Left cardiac atrium (tissue), 4 donors: Measurements from ENCODE around the gene CARS1. TPM values are rescaled to one million over a fixed set of nuclear protein-coding genes. Genes with fewer than 3 reads are reported as not detected.
"Not testable (repeated sequence)": the region's sequence is repeated elsewhere in the genome, so short reads cannot be mapped to it uniquely, and the experiment has no call there.

Source experiments
- ATAC-seq, 2 donors: fragments of 200-7000 bp; cut with Tn5 transposase; one replicate each; pipeline ENCODE4 v1.9.1; 2020; ENCODE audit warnings: mild to moderate bottlenecking in 2 of 2, moderate library complexity in 2 of 2
- DNase-seq: peaks from one replicate; pipeline ENCODE4 v3.0.0-alpha.2; 2020
- intact Hi-C, 2 donors: fragments of 100-400 bp; cut with DNase I; formaldehyde crosslinking; loops; one replicate each; pipeline versions ENCODE4 v1.14.1 to v1.15.1; 2022 to 2023
- total RNA-seq, 2 donors: library from RNA; stranded (reverse); fragmentation: NEBNext Ultra II Directional; extraction: Animal tissue kit (Norgen Biotek cat#: 25700); gene quantifications; one replicate each; pipeline ENCODE4 v1.2.1, GENCODE V29; 2021
- donor health status: DM: no; HTN: yes; CAD: no.
- donor health status: DM: no; HTN: yes; CAD: no; lungs with severe emphysema.
- donor health status: DM: yes; HTN: yes; CAD: no.
- donor health status: Dilated cardiomyopathy.

Gene CARS1
- total RNA-seq, 2 donors from 2014 or later: 16.8 to 28.7 TPM

DNA sequence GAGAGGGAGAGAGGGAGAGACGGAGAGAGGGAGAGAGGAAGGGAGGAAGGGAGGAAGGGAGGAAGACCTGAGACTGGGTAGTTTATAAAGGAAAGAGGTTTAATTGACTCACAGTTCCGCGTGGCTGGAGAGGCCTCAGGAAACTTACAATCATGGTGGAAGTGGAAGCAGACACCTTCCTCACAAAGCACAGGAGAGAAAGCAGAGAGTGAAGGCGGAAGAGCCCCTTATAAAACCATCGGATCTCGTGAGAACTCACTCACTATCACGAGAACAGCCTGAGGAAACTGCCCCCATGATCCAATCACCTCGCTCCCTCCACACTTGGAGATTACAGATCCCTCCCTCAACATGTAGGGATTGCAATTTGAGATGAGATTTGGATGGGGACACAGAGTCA lies 12.2 kb upstream of the CARS1 start:
- ATAC-seq (no peak), DNase-seq (no peak)
- intact Hi-C loops: no loop called here

DNA sequence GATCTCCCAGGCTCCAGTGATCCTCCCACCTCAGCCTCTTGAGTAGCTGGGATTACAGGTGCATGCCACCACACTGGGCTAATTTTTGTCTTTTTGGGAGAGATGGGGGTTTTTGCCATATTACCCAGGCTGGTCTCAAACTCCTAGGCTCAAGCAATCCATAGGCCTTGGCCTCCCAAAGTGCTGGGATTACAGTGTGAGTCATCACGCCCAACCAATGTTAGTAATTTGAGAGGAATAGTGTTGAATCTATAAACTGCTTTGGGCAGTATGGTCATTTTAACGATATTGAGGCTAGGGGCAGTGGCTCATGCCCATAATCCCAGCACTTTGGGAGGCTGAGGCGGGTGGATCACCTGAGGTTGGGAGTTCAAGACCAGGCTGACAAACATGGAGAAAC lies 9.1 kb upstream of the CARS1 start:
- DNase-seq, ATAC-seq, intact Hi-C loops: not testable (repeated sequence)

- intact Hi-C loops, DNase-seq, ATAC-seq: not testable (repeated sequence)
These were observed 7.5 kb upstream of the CARS1 start for GRCh38 chr11:3064709-3065108.

GRCh38 chr11:3063876-3064275 lies 6.7 kb upstream of the CARS1 start:
- intact Hi-C loops, ATAC-seq, DNase-seq: not testable (repeated sequence)

GRCh38 chr11:3063432-3063831 lies 6.2 kb upstream of the CARS1 start:
- DNase-seq, intact Hi-C loops, ATAC-seq: not testable (repeated sequence)

DNA sequence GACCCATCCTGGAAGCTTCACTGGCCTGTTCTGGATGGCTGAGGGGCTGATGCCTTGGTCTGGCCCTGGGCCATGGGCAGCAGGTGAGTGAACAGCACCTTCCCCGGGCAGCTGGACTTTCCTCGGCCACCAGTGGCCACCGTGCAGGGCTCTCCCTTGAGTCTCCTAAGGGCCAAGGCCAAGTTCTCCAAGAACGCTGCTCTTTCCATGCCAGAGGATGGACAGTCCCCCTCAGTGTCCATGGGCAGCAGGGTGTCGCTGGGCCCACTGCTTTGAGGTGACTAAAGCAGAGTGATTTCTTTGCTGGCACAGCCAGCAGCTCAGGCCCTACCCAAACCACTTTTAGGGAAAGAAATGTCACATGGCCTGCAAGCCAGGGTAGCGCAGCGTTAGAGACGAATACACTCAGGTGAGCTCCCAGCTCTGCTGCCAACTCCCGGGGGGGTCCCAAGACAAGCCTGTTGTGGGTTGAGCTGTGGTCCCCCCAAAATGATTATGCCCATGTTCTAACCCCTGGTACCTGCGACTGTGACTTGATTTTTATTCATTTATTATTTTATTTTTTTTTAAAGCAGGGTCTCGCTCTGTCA lies 3.3 kb upstream of the CARS1 start:
- no peak for DNase-seq
- intact Hi-C loops: no loop called here
- no peak for ATAC-seq

DNA sequence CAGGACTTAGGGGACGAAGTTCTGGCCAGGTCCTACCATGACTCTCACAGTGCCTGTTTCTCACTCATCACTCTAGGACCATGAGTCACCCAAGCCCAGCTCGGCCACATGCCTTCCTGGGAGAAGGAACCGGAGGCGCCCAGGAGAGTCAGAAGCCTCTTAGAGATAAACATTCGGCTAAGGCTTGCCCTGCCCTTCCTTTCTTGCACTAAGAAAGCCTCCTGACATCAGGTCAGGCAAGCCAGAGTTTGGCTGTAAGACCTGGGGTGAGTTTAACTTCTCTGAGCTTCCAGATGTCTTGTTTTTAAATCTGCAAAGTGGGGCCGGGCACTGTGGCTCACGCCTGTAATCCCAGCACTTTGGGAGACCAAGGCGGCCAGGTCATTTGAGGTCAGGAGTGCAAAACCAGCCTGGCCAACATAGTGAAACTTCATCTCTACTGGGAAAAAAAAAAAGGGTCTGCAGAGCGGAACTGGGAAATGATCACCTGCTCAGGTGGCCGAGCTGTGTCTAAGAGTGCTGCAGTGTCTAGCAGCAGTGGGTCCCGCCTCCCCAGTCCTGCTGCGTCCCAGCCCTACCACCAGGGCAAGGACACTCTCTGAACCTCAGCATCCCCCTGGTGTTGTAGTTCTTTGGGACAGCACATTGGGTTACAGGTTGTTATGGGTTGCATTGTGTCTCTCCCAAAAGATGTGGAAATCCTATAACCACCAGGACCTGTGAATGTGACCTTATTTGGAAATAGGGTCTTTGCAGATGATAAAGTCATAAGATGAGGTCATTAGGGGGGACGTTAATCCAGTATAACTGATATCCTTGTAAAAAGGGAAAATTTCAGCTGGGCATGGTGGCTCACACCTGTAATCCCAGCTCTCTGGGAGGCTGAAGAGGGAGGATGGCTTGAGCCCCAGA lies 1.8 kb upstream of the CARS1 start:
- ATAC-seq (peak in 1 of 2 donors; percentile 7), DNase-seq (no peak)
- intact Hi-C loops: no loop called here

GRCh38 chr11:3056296-3057068 lies 741 bp downstream of the CARS1 start:
- intact Hi-C loops: no loop called here
- peak; percentile 3 to 6 for ATAC-seq
- DNase-seq: no peak

GRCh38 chr11:3055891-3056290 lies 1.3 kb downstream of the CARS1 start:
- peak; percentile 15 for DNase-seq
- intact Hi-C loops: no loop called here
- no peak for ATAC-seq

- peak; percentile 7 for DNase-seq
- ATAC-seq: no peak
- intact Hi-C loops: no loop called here
These were observed 4.7 kb downstream of the CARS1 start for GRCh38 chr11:3052567-3052966.

- ATAC-seq: no peak
- DNase-seq: peak; percentile 10
- intact Hi-C loops: no loop called here
These were observed 5.1 kb downstream of the CARS1 start for GRCh38 chr11:3052109-3052479.

DNA sequence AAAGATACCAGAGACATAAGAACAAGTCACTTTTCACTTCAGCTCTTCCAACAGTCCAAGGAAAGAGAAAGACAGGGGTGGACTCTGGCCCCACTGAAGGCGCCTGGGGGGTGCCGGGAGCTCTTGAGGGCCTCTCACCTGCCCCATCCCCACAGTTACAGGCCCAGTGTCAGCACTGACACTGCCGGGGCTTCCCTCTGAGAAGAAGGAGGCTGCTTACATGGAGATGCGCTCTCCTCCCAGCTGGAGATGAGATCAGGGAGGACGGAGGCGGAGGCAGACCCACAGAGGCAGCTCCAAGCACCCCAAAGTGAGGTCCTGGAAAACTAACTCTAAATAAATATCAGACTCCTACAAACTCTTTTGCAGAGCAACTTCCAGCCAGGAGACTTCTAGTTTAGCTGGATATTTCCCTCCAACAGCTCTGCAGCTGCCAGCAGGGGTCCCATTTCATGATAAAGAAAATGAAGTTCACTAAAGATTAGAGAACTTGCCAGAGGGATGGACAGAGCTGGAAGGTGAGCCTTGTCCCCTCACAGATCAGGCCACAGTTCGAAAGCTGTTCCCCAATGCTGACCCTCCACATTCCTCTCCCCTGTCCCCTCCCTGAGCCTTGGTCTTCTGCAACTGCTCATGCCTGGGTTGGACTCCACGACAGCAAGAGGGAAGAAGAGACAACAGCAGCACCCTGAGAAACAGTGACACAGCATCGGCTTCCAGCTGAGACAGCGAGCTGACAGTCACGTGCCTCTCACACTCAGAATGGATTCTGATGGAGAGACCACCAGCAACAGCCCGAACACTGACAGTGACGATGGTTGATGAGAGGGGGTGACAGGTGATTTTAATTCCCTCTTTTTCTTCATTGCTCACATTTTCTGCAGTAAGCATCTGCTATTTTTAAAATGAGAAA lies 5.8 kb downstream of the CARS1 start:
- ATAC-seq (no peak), DNase-seq (peak; percentile 17)
- intact Hi-C loops: no loop called here

DNA sequence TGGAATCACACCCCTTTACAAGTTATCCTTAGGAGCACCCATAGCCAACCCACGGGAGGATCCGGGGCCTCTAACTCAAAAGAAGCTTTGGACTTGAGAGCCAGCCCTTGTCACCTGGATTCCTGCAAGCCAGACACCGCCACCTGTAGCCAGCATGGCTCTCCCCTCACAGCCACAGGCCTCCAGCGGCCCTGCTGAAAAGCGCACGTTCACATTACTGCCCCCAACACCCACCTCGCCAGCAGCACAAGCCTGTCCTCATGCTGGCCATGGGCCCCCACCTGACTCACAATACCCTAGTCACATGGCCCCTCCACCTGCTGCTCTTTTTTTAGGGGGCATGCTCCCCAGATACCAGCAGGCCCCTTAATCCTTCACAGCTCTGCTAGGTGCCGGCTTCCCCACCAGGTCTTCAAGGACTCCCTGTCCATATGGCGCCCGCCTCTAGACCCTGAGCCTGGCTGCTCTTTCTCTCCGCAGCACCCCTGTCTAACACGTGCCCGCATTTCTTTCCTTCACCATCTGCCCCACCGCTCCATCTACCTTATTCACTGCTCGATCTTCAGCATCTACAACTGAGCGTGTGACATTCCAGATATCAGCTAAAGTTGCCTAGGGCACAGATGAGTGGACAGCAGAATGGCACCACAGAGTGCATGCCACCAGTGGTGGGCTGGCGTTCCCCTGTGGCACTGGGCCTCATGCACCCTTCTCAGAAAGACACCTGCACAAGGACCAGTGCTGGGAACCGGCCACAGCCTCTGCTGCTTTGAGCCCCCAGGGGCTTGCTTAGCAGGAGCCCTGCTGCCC lies 6.6 kb downstream of the CARS1 start:
- DNase-seq (peak; percentile 16), ATAC-seq (no peak)
- intact Hi-C loops: no loop called here

GRCh38 chr11:3049430-3050243 lies 7.6 kb downstream of the CARS1 start:
- DNase-seq (peak; percentile 76), ATAC-seq (peak; percentile 88 to 94)
- intact Hi-C loops: no loop called here

DNA sequence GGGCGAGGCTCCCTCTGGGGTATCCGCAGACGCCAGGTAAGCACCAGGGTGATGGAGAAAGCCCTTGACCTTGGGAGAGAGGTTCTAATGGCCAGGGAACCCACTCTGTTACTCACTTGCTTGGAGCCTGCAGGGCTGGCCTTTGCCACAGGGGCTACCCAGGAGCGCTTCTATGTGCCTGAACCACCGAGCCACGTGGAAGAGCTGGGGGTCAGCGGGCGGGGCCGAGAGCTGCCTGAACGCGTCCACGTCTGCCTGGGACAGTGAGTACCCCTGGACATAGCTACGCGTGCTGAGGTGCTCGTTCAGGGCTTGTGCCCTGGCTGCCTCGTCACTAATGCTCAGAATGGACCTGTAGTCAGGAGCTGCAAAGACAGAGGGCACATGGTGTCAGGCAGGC lies 9.6 kb downstream of the CARS1 start:
- intact Hi-C loops: no loop called here
- peak; percentile 13 for DNase-seq
- no peak for ATAC-seq

DNA sequence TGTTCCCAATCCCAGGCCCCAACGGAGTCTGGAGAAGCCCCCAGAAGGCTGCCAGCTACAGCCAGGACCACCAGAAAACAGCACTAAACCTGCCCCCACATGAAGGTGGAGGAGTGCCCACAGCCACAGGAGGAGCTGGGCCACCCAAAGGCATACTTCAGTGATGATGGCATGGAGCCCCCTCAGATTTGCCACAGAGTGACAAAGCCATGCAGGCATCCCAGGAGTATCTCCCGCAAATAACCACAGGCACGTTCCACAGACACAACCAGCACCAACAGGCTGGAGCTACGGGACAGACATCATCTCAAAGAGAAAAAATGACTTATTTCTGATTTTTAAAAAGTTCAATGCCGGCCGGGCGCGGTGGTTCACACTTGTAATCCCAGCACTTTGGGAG lies 10.6 kb downstream of the CARS1 start:
- intact Hi-C loops: no loop called here
- ATAC-seq (no peak), DNase-seq (peak; percentile 5)

GRCh38 chr11:3046190-3046589 lies 11.0 kb downstream of the CARS1 start:
- DNase-seq (peak; percentile 1), ATAC-seq (no peak)
- intact Hi-C loops: no loop called here
